ENCODE measurements around the gene SYVN1.

DNA sequence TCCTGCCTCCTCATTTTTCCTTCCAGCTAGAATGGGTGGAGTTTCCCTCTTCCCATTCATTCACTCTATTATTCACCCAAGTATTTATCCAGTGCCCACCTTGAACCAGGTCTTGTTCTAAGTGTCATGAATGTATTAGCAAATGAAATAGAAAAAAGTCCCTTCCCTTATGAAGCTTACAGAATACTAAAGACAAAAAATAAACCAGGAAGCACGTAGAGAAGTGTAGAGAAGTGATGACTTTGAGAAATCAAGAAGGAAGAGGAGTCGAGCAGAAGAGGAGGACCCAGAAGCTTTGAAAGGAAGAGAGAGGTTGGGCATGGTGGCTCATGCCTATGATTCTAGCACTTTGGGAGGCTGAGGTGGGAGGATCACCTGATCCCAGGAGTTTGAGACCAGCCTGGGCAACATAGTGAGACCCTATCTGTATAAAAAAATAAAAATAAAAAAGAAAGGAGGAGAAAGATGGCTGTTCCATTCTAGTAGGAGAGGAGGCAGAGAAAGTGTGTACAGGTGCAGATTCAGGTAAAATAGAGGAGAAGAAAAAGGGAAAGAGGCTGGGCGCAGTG is 17.1 kb upstream of the SYVN1 start:
- TF ChIP-seq RAD21 (IDR thresholded peaks at IDR 0.05; ENCODE audit: low read depth) (no peak), POLR2A (IDR thresholded peaks at IDR 0.05; ENCODE audit: borderline replicate concordance, extremely low read depth, insufficient read depth, insufficient read length) (no peak), CEBPB (IDR thresholded peaks at IDR 0.05; ENCODE audit: low read depth) (no peak), FOSL1 (IDR thresholded peaks at IDR 0.05; ENCODE audit: low read depth) (no peak), JUND (IDR thresholded peaks at IDR 0.05) (no peak), EZH2 (IDR thresholded peaks at IDR 0.05) (no peak), CBX3 (IDR thresholded peaks at IDR 0.05; ENCODE audit: low read depth) (no peak), POLR2AphosphoS5 (IDR thresholded peaks at IDR 0.05; ENCODE audit: low read depth, low read length) (no peak), ZFX (IDR thresholded peaks at IDR 0.05) (no peak), TCF7L2 (IDR thresholded peaks at IDR 0.05; ENCODE audit: borderline replicate concordance, extremely low read depth, insufficient read depth, insufficient read length) (no peak)
- TF ChIP-seq, protein P1, sequence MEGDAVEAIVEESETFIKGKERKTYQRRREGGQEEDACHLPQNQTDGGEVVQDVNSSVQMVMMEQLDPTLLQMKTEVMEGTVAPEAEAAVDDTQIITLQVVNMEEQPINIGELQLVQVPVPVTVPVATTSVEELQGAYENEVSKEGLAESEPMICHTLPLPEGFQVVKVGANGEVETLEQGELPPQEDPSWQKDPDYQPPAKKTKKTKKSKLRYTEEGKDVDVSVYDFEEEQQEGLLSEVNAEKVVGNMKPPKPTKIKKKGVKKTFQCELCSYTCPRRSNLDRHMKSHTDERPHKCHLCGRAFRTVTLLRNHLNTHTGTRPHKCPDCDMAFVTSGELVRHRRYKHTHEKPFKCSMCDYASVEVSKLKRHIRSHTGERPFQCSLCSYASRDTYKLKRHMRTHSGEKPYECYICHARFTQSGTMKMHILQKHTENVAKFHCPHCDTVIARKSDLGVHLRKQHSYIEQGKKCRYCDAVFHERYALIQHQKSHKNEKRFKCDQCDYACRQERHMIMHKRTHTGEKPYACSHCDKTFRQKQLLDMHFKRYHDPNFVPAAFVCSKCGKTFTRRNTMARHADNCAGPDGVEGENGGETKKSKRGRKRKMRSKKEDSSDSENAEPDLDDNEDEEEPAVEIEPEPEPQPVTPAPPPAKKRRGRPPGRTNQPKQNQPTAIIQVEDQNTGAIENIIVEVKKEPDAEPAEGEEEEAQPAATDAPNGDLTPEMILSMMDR (IDR thresholded peaks at IDR 0.05 in 2 of 3, conservative IDR thresholded peaks at IDR 0.05 in 1 of 3; ENCODE audit: borderline replicate concordance in 1 of 3, insufficient read depth in 1 of 3, low read depth in 2 of 3, low read length in 2 of 3) = no peak
- TF ChIP-seq, protein P2, sequence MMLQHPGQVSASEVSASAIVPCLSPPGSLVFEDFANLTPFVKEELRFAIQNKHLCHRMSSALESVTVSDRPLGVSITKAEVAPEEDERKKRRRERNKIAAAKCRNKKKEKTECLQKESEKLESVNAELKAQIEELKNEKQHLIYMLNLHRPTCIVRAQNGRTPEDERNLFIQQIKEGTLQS (IDR thresholded peaks at IDR 0.05) = no peak
- TF ChIP-seq, protein P3, sequence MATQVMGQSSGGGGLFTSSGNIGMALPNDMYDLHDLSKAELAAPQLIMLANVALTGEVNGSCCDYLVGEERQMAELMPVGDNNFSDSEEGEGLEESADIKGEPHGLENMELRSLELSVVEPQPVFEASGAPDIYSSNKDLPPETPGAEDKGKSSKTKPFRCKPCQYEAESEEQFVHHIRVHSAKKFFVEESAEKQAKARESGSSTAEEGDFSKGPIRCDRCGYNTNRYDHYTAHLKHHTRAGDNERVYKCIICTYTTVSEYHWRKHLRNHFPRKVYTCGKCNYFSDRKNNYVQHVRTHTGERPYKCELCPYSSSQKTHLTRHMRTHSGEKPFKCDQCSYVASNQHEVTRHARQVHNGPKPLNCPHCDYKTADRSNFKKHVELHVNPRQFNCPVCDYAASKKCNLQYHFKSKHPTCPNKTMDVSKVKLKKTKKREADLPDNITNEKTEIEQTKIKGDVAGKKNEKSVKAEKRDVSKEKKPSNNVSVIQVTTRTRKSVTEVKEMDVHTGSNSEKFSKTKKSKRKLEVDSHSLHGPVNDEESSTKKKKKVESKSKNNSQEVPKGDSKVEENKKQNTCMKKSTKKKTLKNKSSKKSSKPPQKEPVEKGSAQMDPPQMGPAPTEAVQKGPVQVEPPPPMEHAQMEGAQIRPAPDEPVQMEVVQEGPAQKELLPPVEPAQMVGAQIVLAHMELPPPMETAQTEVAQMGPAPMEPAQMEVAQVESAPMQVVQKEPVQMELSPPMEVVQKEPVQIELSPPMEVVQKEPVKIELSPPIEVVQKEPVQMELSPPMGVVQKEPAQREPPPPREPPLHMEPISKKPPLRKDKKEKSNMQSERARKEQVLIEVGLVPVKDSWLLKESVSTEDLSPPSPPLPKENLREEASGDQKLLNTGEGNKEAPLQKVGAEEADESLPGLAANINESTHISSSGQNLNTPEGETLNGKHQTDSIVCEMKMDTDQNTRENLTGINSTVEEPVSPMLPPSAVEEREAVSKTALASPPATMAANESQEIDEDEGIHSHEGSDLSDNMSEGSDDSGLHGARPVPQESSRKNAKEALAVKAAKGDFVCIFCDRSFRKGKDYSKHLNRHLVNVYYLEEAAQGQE (IDR thresholded peaks at IDR 0.05; ENCODE audit: low read depth) = no peak
